A549 treated with CORT108297 at 1 μM for 4 hours (cell line): ENCODE measurements around the gene MUCL3. TPM values are rescaled to one million over a fixed set of nuclear protein-coding genes. Genes with fewer than 3 reads are reported as not detected.

Source experiments
- total RNA-seq: library from RNA; stranded (reverse); fragments of 200-300 nt; extraction: Qiagen RNA extraction; gene quantifications from 5 replicates; pipeline ENCODE4 v1.2.3, GENCODE V29; 2022

Gene MUCL3
- 0.02 to 0.06 TPM (median 0.05 TPM) in 5 replicates for total RNA-seq

GRCh38 chr6:30940361-30940986 is at the start of gene MUCL3:
TSS of gene MUCL3 (plus strand) at chr6:30940973. CDS start at chr6:30941000, 27 bp downstream.

DNA sequence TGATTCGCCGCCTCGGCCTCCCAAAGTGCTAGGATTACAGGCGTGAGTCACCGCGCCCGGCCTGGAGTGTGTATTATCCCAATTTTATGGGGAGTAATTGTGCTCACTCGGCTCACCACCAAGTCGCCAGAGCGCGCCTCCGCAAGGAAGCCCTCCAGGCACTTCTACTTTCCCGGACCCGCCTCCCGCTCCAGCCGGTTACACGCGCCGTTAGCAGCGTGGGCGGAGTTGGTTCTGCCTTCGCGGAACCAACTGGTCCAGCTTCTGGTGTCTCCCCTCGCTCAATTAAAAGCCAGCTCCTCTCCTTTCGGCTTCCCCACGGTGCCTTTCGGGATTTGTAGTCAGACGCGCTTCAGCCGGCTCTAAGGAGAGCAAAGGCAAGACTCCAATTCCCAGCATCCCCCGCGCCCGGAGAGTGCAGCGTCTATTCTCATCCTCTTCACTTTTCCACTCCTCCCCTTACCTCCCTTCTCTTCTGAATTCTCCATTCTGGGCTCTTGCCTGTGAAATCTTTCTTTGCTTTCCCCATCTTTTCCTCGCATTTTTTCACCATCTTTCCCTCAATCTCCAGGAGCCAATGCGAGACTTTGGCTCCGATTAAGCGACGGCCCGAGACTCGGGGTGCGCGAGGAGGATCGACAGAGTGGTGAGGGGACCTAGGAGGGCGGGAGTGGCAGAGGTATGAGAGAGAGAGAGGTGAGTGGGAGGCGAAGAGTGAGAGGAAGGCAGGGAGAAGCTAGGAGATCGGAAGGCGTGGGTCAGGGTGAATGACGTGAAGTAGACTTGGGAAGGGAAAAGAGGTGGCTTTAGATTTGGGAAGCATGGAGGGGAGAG is 32.8 kb upstream of the MUCL3 start, which contains the start of gene GTF2H4:
Gene GTF2H4 (plus strand): TSS at position 450 of the 834 bp plus-strand sequence.

GRCh38 chr6:30914076-30914853 is 26.5 kb upstream of the MUCL3 start, which contains the start of gene VARS2:
TSS of gene VARS2 (plus strand) at chr6:30914238. CDS start at chr6:30914837, 599 bp downstream.

GRCh38 chr6:30931969-30932645 is 8.7 kb upstream of the MUCL3 start, which contains the start of gene SFTA2:
TSS of gene SFTA2 (minus strand) at chr6:30932170. CDS start at chr6:30932096, 74 bp downstream.

GRCh38 chr6:30983439-30983838 is 42.7 kb downstream of the MUCL3 start, which contains the start of gene MUC21:
TSS of gene MUC21 (plus strand) at chr6:30983718. CDS start at chr6:30983959, 241 bp downstream.

Other genes with a start within 250 kb of the MUCL3 start
- gene NRM, start 250.0 kb upstream of the MUCL3 start, total RNA-seq: 20.0 to 29.7 TPM (median 29.0 TPM) in 5 replicates
- gene MDC1, start 223.7 kb upstream of the MUCL3 start, total RNA-seq: 16.6 to 24.7 TPM (median 18.4 TPM) in 5 replicates
- 792 to 978 TPM (median 919 TPM) in 5 replicates for gene TUBB, start 220.6 kb upstream of the MUCL3 start, total RNA-seq
- 81.9 to 102 TPM (median 96.8 TPM) in 5 replicates for gene FLOT1, start 198.3 kb upstream of the MUCL3 start, total RNA-seq
- 97.9 to 167 TPM (median 130 TPM) in 5 replicates for gene IER3, start 196.4 kb upstream of the MUCL3 start, total RNA-seq
- gene DDR1, start 56.5 kb upstream of the MUCL3 start, total RNA-seq: 41.3 to 63.5 TPM (median 55.9 TPM) in 5 replicates
- 18.6 to 23.2 TPM (median 20.0 TPM) in 5 replicates for gene GTF2H4, start 32.8 kb upstream of the MUCL3 start, total RNA-seq
- gene VARS2, start 26.7 kb upstream of the MUCL3 start, total RNA-seq: 10.8 to 14.3 TPM (median 13.2 TPM) in 5 replicates
- not detected in 5 replicates for gene SFTA2, start 8.8 kb upstream of the MUCL3 start, total RNA-seq
- gene MUC21, start 42.7 kb downstream of the MUCL3 start, total RNA-seq: not detected in 5 replicates
- 0.02 to 0.03 TPM (median 0.02 TPM) in 3 of 5 replicates, not detected in the others for gene MUC22, start 69.5 kb downstream of the MUCL3 start, total RNA-seq
- gene C6orf15, start 171.6 kb downstream of the MUCL3 start, total RNA-seq: not detected in 5 replicates
- gene PSORS1C1, start 173.8 kb downstream of the MUCL3 start, total RNA-seq: 3.0 to 5.1 TPM (median 3.8 TPM) in 5 replicates
- 0.03 TPM in 1 of 5 replicates, not detected in the others for gene CDSN, start 179.5 kb downstream of the MUCL3 start, total RNA-seq
- gene PSORS1C2, start 198.1 kb downstream of the MUCL3 start, total RNA-seq: not detected in 5 replicates
- gene CCHCR1, start 216.8 kb downstream of the MUCL3 start, total RNA-seq: 6.5 to 9.0 TPM (median 7.4 TPM) in 5 replicates
- gene TCF19, start 217.6 kb downstream of the MUCL3 start, total RNA-seq: 13.1 to 15.4 TPM (median 14.2 TPM) in 5 replicates
- 4.7 to 6.7 TPM (median 5.3 TPM) in 5 replicates for gene POU5F1, start 229.7 kb downstream of the MUCL3 start, total RNA-seq